ENCODE measurements around the gene GRM4. TPM values are rescaled to one million over a fixed set of nuclear protein-coding genes. Genes with fewer than 3 reads are reported as not detected.

GRM4 gene
- polyA plus RNA-seq, 4 donors = 0.07 to 0.09 TPM; not detected in 2

- no peak for FAIRE-seq
- H3K4me3 ChIP-seq (ENCODE audit: low read depth in 1 of 3, low read length in 3 of 3) = no peak overlapping the region
- peaks cover 0 to 6% (median 0%) of the 10 kb centered on the region in 3 donors for H3K4me1 ChIP-seq (ENCODE audit: control insufficient read depth in 3 of 3, insufficient read depth in 2 of 3, low read depth in 1 of 3, low read length in 2 of 3)
- 57 to 73% (median 68%) methylated on average over 12 of the region's 12 CpGs for WGBS, 3 donors
- DNase-seq = peak; percentile 73 to 87
- H3K9me3 ChIP-seq (ENCODE audit: control insufficient read depth in 2 of 2, insufficient read depth in 1 of 2, low read depth in 1 of 2, low read length in 1 of 2) = no peaks in the 10 kb centered on the region
- peaks cover 0 to 2% (median 0%) of the 10 kb centered on the region in 3 donors for H3K27me3 ChIP-seq (ENCODE audit: control insufficient read depth in 3 of 3, insufficient read depth in 3 of 3, low read length in 3 of 3)
- no peak overlapping the region for H3K27ac ChIP-seq (ENCODE audit: low read depth in 1 of 3, low read length in 2 of 3)
- no peaks in the 10 kb centered on the region for H3K36me3 ChIP-seq (ENCODE audit: control insufficient read depth in 3 of 3, insufficient read depth in 2 of 3, low read depth in 1 of 3, low read length in 3 of 3)
Observed at GRCh38 chr6:33994472-33995308, 151.2 kb downstream of the GRM4 start.

DNA sequence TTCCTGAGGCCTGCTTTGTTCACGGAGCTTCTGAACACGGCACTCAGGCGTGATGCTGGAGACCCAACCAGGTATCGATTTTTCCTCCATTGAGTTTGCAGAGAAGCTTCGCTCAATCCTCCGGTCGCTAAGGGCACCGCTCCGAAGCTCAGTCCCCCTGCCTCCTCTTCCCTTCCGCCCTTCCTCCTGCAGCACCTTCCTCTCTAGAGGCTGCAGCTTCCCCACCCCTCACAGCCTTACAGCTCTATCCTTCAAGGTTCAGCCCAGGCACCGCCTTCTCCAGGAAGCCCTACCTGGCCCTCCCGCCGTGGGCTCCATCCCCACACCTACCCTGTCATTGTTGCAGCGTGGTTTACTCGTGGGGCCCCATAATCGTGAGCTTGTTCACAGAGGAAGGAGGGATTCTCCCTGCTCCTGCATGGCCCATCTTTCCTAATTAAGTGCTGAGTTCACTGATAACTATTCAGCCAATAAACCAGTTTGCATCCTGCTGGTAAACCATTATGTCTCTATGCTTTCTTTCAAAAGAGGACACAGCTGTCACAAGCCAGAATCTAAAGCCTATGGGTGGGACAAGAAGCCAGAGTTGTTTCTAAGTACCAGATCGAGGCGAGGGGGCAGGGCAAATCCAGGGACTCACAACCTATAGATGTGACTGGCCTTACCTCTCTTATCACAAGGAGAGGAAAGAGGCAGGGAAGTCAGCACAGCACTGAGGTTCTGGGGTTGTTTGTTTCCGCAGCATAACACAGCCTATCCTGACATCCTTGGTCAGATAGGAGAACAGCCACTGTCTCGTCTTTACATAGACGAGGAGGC is 152.0 kb downstream of the GRM4 start:
- H3K9me3 ChIP-seq (ENCODE audit: control insufficient read depth in 2 of 2, insufficient read depth in 1 of 2, low read depth in 1 of 2, low read length in 1 of 2) = no peaks in the 10 kb centered on the region
- H3K27me3 ChIP-seq (ENCODE audit: control insufficient read depth in 3 of 3, insufficient read depth in 3 of 3, low read length in 3 of 3) = peaks cover 0 to 2% (median 0%) of the 10 kb centered on the region in 3 donors
- no peak for FAIRE-seq
- WGBS, 3 donors = 72 to 89% (median 81%) methylated on average over 21 of the region's 21 CpGs
- no peak overlapping the region for H3K27ac ChIP-seq (ENCODE audit: low read depth in 1 of 3, low read length in 2 of 3)
- H3K36me3 ChIP-seq (ENCODE audit: control insufficient read depth in 3 of 3, insufficient read depth in 2 of 3, low read depth in 1 of 3, low read length in 3 of 3) = no peaks in the 10 kb centered on the region
- no peak overlapping the region for H3K4me3 ChIP-seq (ENCODE audit: low read depth in 1 of 3, low read length in 3 of 3)
- peaks cover 0 to 6% (median 0%) of the 10 kb centered on the region in 3 donors for H3K4me1 ChIP-seq (ENCODE audit: control insufficient read depth in 3 of 3, insufficient read depth in 2 of 3, low read depth in 1 of 3, low read length in 2 of 3)
- no peak for DNase-seq

DNA sequence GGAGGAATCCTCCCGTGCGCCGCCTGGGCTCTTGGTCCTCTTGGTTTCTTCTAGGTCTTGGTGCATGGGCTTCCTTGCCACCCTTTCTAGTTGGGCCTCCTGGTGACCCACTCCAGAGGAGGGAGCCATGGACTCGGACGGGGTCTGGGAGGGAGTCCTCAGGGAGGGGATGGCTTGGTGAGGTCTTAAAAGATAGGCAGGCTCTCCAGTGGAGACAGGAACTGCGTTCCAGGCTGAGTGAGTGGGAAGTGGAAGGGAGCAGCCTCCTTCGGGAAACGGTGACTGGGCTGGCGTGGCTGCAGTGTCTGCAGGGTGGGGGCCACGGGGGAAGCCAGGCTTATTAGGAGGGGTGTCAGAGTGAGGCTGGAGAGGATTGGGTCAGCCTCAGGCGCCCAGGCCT is 152.8 kb downstream of the GRM4 start:
- no peak for FAIRE-seq
- peaks cover 0 to 2% (median 0%) of the 10 kb centered on the region in 3 donors for H3K27me3 ChIP-seq (ENCODE audit: control insufficient read depth in 3 of 3, insufficient read depth in 3 of 3, low read length in 3 of 3)
- H3K4me1 ChIP-seq (ENCODE audit: control insufficient read depth in 3 of 3, insufficient read depth in 2 of 3, low read depth in 1 of 3, low read length in 2 of 3) = peaks cover 0 to 13% (median 0%) of the 10 kb centered on the region in 3 donors
- no peak overlapping the region for H3K4me3 ChIP-seq (ENCODE audit: low read depth in 1 of 3, low read length in 3 of 3)
- H3K27ac ChIP-seq (ENCODE audit: low read depth in 1 of 3, low read length in 2 of 3) = no peak overlapping the region
- no peak for DNase-seq
- no peaks in the 10 kb centered on the region for H3K36me3 ChIP-seq (ENCODE audit: control insufficient read depth in 3 of 3, insufficient read depth in 2 of 3, low read depth in 1 of 3, low read length in 3 of 3)
- H3K9me3 ChIP-seq (ENCODE audit: control insufficient read depth in 2 of 2, insufficient read depth in 1 of 2, low read depth in 1 of 2, low read length in 1 of 2) = no peaks in the 10 kb centered on the region
- 69 to 89% (median 84%) methylated on average over 11 of the region's 11 CpGs for WGBS, 3 donors

GRCh38 chr6:33992191-33992590 is 153.7 kb downstream of the GRM4 start:
- Histone ChIP-seq H3K27me3 (ENCODE audit: control insufficient read depth in 3 of 3, insufficient read depth in 3 of 3, low read length in 3 of 3) (peaks cover 0 to 2% (median 0%) of the 10 kb centered on the region in 3 donors), H3K9me3 (ENCODE audit: control insufficient read depth in 2 of 2, insufficient read depth in 1 of 2, low read depth in 1 of 2, low read length in 1 of 2) (no peaks in the 10 kb centered on the region), H3K4me1 (ENCODE audit: control insufficient read depth in 3 of 3, insufficient read depth in 2 of 3, low read depth in 1 of 3, low read length in 2 of 3) (peaks cover 0 to 19% (median 0%) of the 10 kb centered on the region in 3 donors), H3K36me3 (ENCODE audit: control insufficient read depth in 3 of 3, insufficient read depth in 2 of 3, low read depth in 1 of 3, low read length in 3 of 3) (no peaks in the 10 kb centered on the region), H3K27ac (ENCODE audit: low read depth in 1 of 3, low read length in 2 of 3) (no peak overlapping the region), H3K4me3 (ENCODE audit: low read depth in 1 of 3, low read length in 3 of 3) (no peak overlapping the region)
- 87 to 93% (median 91%) methylated on average over 13 of the region's 13 CpGs for WGBS, 3 donors
- DNase-seq (no peak), FAIRE-seq (no peak)

DNA sequence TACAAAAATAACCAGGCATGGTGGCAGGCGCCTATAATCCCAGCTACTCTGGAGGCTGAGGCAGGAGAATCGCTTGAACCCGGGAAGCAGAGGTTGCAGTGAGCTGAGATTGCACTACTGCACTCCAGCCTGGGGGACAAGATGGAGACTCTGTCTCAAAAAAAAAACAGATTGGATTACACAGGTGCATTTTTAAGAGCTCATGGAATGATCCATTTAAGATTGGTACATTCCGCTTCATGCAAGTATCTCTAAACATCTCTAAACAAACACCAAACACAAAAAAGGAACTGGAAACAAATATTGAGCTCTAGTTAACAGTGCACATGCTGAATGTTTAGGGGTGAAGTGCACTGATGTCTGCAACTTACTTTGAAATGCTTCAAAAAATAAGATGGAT is 154.3 kb downstream of the GRM4 start:
- no peaks in the 10 kb centered on the region for H3K9me3 ChIP-seq (ENCODE audit: control insufficient read depth in 2 of 2, insufficient read depth in 1 of 2, low read depth in 1 of 2, low read length in 1 of 2)
- peaks cover 0 to 2% (median 0%) of the 10 kb centered on the region in 3 donors for H3K27me3 ChIP-seq (ENCODE audit: control insufficient read depth in 3 of 3, insufficient read depth in 3 of 3, low read length in 3 of 3)
- FAIRE-seq = no peak
- no peaks in the 10 kb centered on the region for H3K36me3 ChIP-seq (ENCODE audit: control insufficient read depth in 3 of 3, insufficient read depth in 2 of 3, low read depth in 1 of 3, low read length in 3 of 3)
- no peak for DNase-seq
- no peak overlapping the region for H3K27ac ChIP-seq (ENCODE audit: low read depth in 1 of 3, low read length in 2 of 3)
- WGBS, 3 donors = 92 to 97% (median 92%) methylated on average over 4 of the region's 4 CpGs
- H3K4me1 ChIP-seq (ENCODE audit: control insufficient read depth in 3 of 3, insufficient read depth in 2 of 3, low read depth in 1 of 3, low read length in 2 of 3) = peaks cover 0 to 19% (median 0%) of the 10 kb centered on the region in 3 donors
- no peak overlapping the region for H3K4me3 ChIP-seq (ENCODE audit: low read depth in 1 of 3, low read length in 3 of 3)

DNA sequence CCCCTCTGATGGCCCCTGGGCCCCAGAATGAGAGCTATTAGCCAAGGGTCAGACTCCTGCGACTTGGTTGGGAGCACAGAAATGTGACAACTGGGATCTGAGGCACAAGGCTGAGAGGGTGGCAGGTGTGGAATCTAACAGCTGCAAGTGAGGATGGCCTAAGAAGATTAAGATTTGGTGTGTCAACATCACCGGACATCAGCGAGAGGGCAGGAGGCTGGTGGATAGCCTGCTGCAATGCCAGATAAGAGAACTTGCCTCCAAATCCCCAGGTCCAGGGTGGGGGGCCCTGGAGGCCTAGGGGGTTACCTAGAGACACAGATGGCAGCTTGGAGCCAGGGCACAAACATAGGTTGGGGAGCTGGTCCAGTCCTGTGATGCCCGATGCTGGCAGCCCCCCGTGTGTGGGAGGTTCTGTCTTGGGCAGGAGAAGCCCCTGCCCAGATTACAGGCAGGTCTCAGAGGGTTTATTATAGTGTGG is 155.8 kb downstream of the GRM4 start:
- Histone ChIP-seq H3K27ac (ENCODE audit: low read depth in 1 of 3, low read length in 2 of 3) (no peak overlapping the region), H3K27me3 (ENCODE audit: control insufficient read depth in 3 of 3, insufficient read depth in 3 of 3, low read length in 3 of 3) (peaks cover 0 to 2% (median 0%) of the 10 kb centered on the region in 3 donors), H3K4me3 (ENCODE audit: low read depth in 1 of 3, low read length in 3 of 3) (no peak overlapping the region), H3K4me1 (ENCODE audit: control insufficient read depth in 3 of 3, insufficient read depth in 2 of 3, low read depth in 1 of 3, low read length in 2 of 3) (peaks cover 0 to 17% (median 0%) of the 10 kb centered on the region in 3 donors), H3K9me3 (ENCODE audit: control insufficient read depth in 2 of 2, insufficient read depth in 1 of 2, low read depth in 1 of 2, low read length in 1 of 2) (no peaks in the 10 kb centered on the region), H3K36me3 (ENCODE audit: control insufficient read depth in 3 of 3, insufficient read depth in 2 of 3, low read depth in 1 of 3, low read length in 3 of 3) (no peaks in the 10 kb centered on the region)
- DNase-seq (no peak), FAIRE-seq (no peak)
- 60 to 64% (median 63%) methylated on average over 5 of the region's 5 CpGs for WGBS, 3 donors

DNA sequence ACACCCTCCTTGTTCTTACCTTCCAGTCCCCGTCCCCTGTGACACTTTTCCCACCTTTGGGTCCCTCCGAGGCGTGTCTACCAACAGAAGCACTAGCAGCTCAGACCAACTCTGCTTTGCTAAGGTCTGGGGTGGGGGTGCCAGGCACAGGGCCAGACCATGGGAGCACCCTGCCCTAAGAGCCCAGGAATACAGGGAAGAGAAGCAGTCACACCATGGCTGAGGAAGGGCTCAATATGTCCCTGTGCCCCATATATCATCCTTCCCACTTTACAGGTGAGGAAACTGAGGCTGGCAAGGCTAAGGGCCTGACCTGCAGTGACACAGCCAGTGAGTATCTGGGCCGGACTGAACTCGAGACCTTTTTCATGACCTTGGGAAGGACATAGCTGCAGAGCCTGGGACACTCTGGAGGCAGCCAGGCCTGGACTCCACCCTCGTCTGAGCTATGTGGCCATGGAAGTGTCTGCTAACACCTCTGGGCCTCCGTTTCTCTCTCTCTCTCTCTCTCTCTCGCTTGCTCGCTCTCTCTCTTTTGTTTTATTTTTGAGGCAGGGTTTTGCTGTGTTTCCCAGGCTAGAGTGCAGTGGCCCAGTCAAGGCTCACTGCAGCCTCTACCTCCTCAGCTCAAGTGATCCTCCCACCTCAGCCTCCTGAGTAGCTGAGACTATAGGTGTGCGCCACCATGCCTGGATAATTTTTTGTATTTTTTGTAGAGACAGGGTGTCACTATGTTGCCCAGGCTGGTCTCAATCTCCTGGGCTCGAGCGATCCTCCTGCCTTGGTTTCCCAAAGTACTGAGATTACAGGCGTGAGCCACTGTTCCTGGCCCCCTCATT is 156.7 kb downstream of the GRM4 start:
- Histone ChIP-seq H3K36me3 (ENCODE audit: control insufficient read depth in 3 of 3, insufficient read depth in 2 of 3, low read depth in 1 of 3, low read length in 3 of 3) (no peaks in the 10 kb centered on the region), H3K27me3 (ENCODE audit: control insufficient read depth in 3 of 3, insufficient read depth in 3 of 3, low read length in 3 of 3) (peaks cover 0 to 2% (median 0%) of the 10 kb centered on the region in 3 donors), H3K27ac (ENCODE audit: low read depth in 1 of 3, low read length in 2 of 3) (no peak overlapping the region), H3K4me3 (ENCODE audit: low read depth in 1 of 3, low read length in 3 of 3) (no peak overlapping the region), H3K4me1 (ENCODE audit: control insufficient read depth in 3 of 3, insufficient read depth in 2 of 3, low read depth in 1 of 3, low read length in 2 of 3) (peaks cover 0 to 12% (median 0%) of the 10 kb centered on the region in 3 donors), H3K9me3 (ENCODE audit: control insufficient read depth in 2 of 2, insufficient read depth in 1 of 2, low read depth in 1 of 2, low read length in 1 of 2) (no peaks in the 10 kb centered on the region)
- DNase-seq (no peak), FAIRE-seq (no peak)
- WGBS, 3 donors = 83 to 87% (median 87%) methylated on average over 13 of the region's 13 CpGs

All from small intestine (tissue), 7 donors.